ENCODE data around the gene PRSS21.
A peak's percentile ranks its signal among the peaks of the same experiment; 100 is the strongest.

Gene PRSS21

GRCh38 chr16:2798723-2799204 lies 18.3 kb upstream of the PRSS21 start:
- DNase-seq (ENCODE audit: extremely low spot score): no peak
- POLR2A ChIA-PET: interaction anchor here (1.2 to 1.5 kb wide), 2 partner anchors 21 to 47 kb away, joined by 4 to 6 read pairs; partner anchors contain the start of gene SRRM2
- CTCF ChIA-PET: no interaction called here
- no peak for TF ChIP-seq ARNT (IDR thresholded peaks at IDR 0.05)

DNA sequence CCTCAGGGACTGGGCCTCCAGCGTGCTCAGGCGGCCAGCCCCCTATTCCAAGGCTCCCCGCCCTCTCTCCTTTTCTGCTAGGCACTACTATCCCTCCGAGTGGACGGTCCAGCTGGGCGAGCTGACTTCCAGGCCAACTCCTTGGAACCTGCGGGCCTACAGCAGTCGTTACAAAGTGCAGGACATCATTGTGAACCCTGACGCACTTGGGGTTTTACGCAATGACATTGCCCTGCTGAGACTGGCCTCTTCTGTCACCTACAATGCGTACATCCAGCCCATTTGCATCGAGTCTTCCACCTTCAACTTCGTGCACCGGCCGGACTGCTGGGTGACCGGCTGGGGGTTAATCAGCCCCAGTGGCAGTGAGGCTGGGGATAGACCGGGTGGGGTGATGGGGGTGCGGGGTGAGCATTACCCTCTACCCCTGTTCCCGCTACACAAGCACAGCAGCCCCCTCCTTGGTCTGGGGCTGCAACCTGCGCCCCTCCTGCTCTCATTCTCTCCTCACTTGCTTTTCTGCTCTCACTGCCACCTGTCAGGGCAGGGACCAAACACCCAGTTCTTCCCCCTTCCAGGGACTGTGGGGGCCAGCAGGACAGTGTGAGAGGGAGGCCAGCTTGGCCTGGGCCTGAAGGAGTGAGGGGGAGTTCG lies 17.7 kb upstream of the PRSS21 start:
- TF ChIP-seq TARDBP (IDR thresholded peaks at IDR 0.05): no peak
- no peak for TF ChIP-seq HDGF (IDR thresholded peaks at IDR 0.05; ENCODE audit: borderline replicate concordance)
- TF ChIP-seq BHLHE40 (IDR thresholded peaks at IDR 0.05; ENCODE audit: borderline replicate concordance): no peak
- TF ChIP-seq ELF4 (IDR thresholded peaks at IDR 0.05): no peak
- no peak for TF ChIP-seq ZNF384 (IDR thresholded peaks at IDR 0.05)
- TF ChIP-seq FOXK2 (IDR thresholded peaks at IDR 0.05): no peak
- no peak for TF ChIP-seq LEF1 (IDR thresholded peaks at IDR 0.05; ENCODE audit: borderline replicate concordance)
- no peak for TF ChIP-seq PKNOX1 (IDR thresholded peaks at IDR 0.05)
- TF ChIP-seq L3MBTL2 (conservative IDR thresholded peaks at IDR 0.05): no peak
- no peak for TF ChIP-seq NFRKB (IDR thresholded peaks at IDR 0.05)
- TF ChIP-seq FOXA1 (IDR thresholded peaks at IDR 0.05): no peak
- no peak for TF ChIP-seq SUZ12 (IDR thresholded peaks at IDR 0.05)
- TF ChIP-seq ARNT (IDR thresholded peaks at IDR 0.05): no peak
- no peak for TF ChIP-seq FOXM1 (IDR thresholded peaks at IDR 0.05; ENCODE audit: borderline replicate concordance)
- TF ChIP-seq SP1 (IDR thresholded peaks at IDR 0.05): no peak
- TF ChIP-seq CTBP1 (IDR thresholded peaks at IDR 0.05; ENCODE audit: borderline replicate concordance): no peak
- CTCF ChIA-PET: interaction anchor here (0.6 kb wide), 1 partner anchor 154 kb away, joined by 3 read pairs; no protein-coding TSS in a partner anchor
- POLR2A ChIA-PET: interaction anchor here (0.7 to 1.7 kb wide), 4 partner anchors 21 to 69 kb away, joined by 3 to 10 read pairs (median 5); partner anchors contain the start of genes ELOB and SRRM2
- DNase-seq (ENCODE audit: extremely low spot score): no peak

DNA sequence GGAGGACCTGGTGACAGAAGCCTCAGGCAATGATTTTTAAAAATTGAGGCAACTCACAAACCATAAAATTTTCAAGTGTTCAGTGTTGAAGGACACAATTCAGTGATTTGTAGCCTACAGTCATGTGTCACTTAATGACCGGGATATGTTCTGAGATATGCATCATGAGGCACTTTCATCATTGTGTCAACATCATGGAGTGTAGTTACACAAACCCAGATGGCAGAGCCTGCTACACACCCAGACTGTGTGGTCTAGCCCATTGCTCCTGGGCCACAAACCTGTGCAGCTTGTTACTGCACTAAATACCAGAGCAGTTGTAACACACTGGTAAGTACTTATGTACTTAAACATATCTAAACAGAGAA lies 17.2 kb upstream of the PRSS21 start:
- no peak for DNase-seq (ENCODE audit: extremely low spot score)
- ChIA-PET POLR2A (interaction anchor here (0.7 to 1.7 kb wide), 2 partner anchors 22 to 68 kb away, joined by 3 to 10 read pairs; partner anchors contain the start of gene ELOB), CTCF (interaction anchor here (0.6 kb wide), 1 partner anchor 154 kb away, joined by 3 read pairs; no protein-coding TSS in a partner anchor)
- TF ChIP-seq LEF1 (IDR thresholded peaks at IDR 0.05; ENCODE audit: borderline replicate concordance) (no peak), PKNOX1 (IDR thresholded peaks at IDR 0.05) (peak; percentile 50)

GRCh38 chr16:2803545-2804195 lies 13.4 kb upstream of the PRSS21 start:
- TF ChIP-seq LEF1 (IDR thresholded peaks at IDR 0.05; ENCODE audit: borderline replicate concordance) (no peak), NFRKB (IDR thresholded peaks at IDR 0.05) (no peak), FOXM1 (IDR thresholded peaks at IDR 0.05; ENCODE audit: borderline replicate concordance) (no peak), HDGF (IDR thresholded peaks at IDR 0.05; ENCODE audit: borderline replicate concordance) (no peak)
- ChIA-PET CTCF (no interaction called here), POLR2A (no interaction called here)
- DNase-seq (ENCODE audit: extremely low spot score): no peak

- ChIA-PET CTCF (no interaction called here), POLR2A (no interaction called here)
- no peak for DNase-seq (ENCODE audit: extremely low spot score)
- TF ChIP-seq L3MBTL2 (conservative IDR thresholded peaks at IDR 0.05) (no peak), LEF1 (IDR thresholded peaks at IDR 0.05; ENCODE audit: borderline replicate concordance) (no peak), NFRKB (IDR thresholded peaks at IDR 0.05) (no peak), SP1 (IDR thresholded peaks at IDR 0.05) (no peak), TARDBP (IDR thresholded peaks at IDR 0.05) (no peak), CTBP1 (IDR thresholded peaks at IDR 0.05; ENCODE audit: borderline replicate concordance) (no peak), ELF4 (IDR thresholded peaks at IDR 0.05) (no peak), FOXK2 (IDR thresholded peaks at IDR 0.05) (no peak), HDGF (IDR thresholded peaks at IDR 0.05; ENCODE audit: borderline replicate concordance) (no peak), BHLHE40 (IDR thresholded peaks at IDR 0.05; ENCODE audit: borderline replicate concordance) (no peak), FOXA1 (IDR thresholded peaks at IDR 0.05) (no peak), PKNOX1 (IDR thresholded peaks at IDR 0.05) (no peak), ARNT (IDR thresholded peaks at IDR 0.05) (no peak), FOXM1 (IDR thresholded peaks at IDR 0.05; ENCODE audit: borderline replicate concordance) (no peak), SUZ12 (IDR thresholded peaks at IDR 0.05) (no peak)
These were observed 12.3 kb upstream of the PRSS21 start for GRCh38 chr16:2804728-2805127.

DNA sequence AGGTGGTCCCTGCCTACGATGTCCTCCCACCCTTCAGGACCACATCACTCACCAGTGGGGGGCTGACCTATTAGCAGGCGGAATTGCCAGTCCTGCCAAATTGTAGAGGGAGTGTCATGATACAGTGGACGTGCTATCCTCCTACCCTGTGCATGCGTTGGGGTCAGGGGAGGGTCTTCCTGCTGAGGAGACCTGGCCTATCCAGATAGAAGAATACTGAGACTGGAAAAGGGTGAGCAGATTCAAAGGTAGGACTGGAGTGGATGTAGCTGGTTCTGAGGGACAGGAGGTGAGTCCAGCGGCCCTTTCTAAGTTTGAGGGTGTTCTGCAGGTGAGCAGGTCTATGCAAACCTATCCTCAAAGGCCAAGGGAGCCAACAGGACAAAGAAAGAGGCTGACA lies 10.8 kb upstream of the PRSS21 start:
- CTCF ChIA-PET: no interaction called here
- DNase-seq (ENCODE audit: extremely low spot score): no peak
- POLR2A ChIA-PET: no interaction called here
- TF ChIP-seq ELF4 (IDR thresholded peaks at IDR 0.05) (no peak), FOXK2 (IDR thresholded peaks at IDR 0.05) (no peak), CTBP1 (IDR thresholded peaks at IDR 0.05; ENCODE audit: borderline replicate concordance) (no peak), SP1 (IDR thresholded peaks at IDR 0.05) (no peak), L3MBTL2 (conservative IDR thresholded peaks at IDR 0.05) (no peak), BHLHE40 (IDR thresholded peaks at IDR 0.05; ENCODE audit: borderline replicate concordance) (no peak), NFRKB (IDR thresholded peaks at IDR 0.05) (no peak), PKNOX1 (IDR thresholded peaks at IDR 0.05) (no peak), SUZ12 (IDR thresholded peaks at IDR 0.05) (no peak), HDGF (IDR thresholded peaks at IDR 0.05; ENCODE audit: borderline replicate concordance) (no peak)
